Inflammatory macrophage (primary cell): ENCODE measurements around the gene GPSM1.
"Not testable (repeated sequence)": the region's sequence is repeated elsewhere in the genome, so short reads cannot be mapped to it uniquely, and the experiment has no call there.

Source experiments
- DNase-seq, 2 donors: peaks; one replicate each; pipeline ENCODE4 v3.0.0-alpha.2; 2020 to 2022

The GPSM1 gene

DNA sequence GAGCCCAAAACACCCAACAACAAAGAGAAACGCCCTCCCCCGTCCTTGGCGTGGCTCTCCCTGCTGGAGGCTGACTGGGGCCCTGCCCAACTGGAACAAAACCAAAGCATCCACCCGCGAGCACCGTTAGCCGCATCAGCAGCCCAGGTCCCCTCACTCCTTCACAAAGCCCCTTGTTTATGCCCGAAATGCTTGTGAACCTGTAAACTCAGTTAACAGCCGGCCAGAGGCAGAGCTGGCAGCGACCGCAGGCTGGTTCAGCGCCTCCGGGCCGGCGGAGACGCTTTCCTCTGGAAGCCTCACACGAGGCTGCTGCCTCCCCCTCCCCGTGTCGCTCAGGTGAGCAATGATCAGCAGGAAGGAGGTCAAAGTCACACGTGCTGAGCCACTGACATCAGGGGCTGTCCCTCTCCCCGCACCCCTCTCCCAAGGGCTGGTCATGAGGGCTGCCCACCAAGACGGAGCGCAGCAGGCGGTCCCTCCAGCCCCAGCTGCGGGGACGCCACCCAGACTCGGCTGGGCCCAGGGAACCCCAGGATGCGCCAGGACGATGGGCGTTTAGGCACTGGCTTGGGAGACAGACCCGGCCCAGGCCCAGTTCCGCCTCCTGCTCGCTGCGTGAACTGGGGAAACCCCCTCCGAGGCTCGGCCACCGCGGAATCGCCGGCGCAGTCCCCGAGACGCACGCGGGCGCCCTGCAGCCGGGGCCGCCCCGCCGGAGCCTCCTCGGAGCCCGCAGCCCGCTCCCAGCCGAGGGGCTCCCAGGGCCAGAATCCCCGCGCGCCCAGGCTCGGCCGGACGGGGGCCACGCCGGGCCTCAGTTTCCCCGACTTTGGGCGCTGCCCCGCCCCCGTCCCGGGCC is 72.1 kb downstream of the GPSM1 start:
- peak in 1 of 2 donors; percentile 17 for DNase-seq

DNA sequence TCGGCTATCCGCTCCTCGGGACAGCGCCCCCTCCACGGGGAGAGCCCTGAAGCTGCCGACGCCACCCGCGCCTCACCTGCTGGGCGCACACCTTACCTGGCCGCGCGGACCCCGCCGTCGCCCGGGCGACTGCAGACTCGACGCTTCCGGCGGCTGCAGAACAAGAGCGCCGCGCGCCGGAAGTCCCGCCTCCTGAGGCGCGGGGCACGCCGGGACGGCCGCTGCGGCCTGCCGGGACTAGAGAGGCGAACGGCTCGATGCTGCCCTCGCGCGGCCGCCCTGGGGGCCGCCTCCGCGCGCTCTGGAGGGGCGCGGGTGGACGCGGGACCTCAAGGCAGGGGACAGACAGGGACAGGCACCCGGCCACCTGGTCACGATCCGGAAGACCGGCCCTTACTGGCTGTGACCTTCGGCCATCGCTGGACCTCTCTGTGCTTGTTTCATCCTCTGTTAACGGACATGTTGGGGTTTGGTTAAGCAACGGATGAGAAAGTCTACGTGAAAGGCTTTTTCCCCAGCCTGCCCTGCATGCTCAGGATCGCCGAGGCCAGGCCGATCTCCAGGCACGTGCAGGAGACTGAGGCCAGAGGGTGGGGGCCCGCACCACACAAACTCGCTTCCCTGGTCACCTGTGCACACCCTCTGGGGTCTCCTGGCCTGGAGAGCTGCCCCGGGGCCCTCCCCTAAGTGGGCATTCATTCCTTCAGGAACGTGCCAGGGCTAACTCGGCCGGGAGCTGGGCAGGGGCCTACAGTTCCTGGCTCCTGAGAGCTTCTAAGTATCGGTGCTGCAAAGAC is 72.9 kb downstream of the GPSM1 start, which contains the start of gene SNAPC4:
Gene SNAPC4 (minus strand): TSS at position 133 of the 797 bp plus-strand sequence. CDS start 1,742 bp downstream, outside the sequence.
- DNase-seq, result peak; percentile 90 to 92

DNA sequence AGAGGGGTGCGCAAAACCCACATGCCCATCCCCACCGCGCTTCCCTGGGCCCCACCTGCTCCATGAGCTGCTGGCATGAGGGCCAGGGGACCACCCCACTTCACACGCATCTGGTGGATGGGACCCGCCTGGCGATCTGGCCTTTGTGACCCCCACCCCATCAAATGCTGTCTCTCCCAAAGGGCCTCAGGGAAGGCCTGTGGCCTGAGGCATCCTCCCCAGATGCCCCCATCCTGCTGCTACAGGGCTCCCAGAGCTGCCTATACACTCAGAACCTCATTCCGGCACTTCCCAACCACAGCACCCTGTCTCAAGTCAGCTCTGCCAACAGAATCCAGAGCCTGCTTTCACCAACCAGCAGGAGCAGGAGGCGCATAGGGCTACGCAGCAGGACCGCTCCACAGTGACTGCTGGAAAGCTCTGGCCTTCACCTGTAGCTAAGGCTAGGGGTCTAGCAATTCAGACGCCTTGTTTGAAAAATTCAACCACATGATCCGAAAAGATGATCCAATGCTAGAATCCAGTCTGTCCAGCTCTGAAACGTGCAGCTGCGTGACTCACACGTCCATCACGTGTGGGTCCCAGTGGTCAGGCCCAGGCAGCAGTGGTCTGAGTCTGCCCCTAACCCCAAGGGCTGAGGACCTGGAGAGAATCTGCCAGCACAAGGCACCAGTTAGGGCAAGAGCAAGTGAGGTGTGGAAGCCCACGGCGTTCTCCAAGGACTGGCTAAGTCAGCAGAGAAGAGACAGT is 74.0 kb downstream of the GPSM1 start:
- no peak for DNase-seq

DNA sequence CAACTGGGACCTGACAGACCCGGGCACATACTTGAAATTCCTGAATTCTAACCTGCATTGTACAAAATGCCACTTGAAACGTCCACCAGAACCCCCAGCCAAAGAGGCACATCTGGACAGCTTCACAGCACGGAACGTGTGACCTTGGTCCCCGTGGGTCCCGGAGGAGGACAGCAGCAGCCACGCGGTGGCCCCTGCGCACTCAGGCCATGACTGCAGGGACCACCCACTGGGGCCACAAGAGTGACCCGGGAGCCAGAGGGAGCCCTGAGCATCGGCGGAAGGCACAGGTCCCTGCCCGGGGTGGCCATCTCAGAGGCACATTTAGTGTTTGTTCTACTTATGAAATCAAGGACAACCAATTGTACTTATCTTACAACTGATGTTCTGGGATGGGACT is 74.7 kb downstream of the GPSM1 start:
- no peak for DNase-seq

DNA sequence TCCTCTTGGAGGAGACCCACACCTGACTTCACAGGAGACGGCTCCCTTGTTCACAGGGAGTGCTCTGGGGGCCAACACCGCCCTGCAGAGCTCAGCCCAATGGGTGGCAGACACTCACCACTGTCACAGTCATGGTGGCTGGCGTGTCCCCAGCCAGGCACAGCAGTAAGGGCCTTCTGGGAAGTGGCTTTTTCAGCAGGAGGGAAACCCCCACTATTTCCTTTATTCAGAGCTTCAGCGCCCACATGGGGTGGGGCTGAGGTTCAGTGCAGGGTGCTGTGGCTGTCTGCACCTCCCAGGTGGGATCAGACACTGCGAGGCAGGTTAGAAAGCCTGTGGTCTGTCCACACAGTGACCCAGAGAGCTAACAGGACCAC is 76.2 kb downstream of the GPSM1 start:
- no peak for DNase-seq

DNA sequence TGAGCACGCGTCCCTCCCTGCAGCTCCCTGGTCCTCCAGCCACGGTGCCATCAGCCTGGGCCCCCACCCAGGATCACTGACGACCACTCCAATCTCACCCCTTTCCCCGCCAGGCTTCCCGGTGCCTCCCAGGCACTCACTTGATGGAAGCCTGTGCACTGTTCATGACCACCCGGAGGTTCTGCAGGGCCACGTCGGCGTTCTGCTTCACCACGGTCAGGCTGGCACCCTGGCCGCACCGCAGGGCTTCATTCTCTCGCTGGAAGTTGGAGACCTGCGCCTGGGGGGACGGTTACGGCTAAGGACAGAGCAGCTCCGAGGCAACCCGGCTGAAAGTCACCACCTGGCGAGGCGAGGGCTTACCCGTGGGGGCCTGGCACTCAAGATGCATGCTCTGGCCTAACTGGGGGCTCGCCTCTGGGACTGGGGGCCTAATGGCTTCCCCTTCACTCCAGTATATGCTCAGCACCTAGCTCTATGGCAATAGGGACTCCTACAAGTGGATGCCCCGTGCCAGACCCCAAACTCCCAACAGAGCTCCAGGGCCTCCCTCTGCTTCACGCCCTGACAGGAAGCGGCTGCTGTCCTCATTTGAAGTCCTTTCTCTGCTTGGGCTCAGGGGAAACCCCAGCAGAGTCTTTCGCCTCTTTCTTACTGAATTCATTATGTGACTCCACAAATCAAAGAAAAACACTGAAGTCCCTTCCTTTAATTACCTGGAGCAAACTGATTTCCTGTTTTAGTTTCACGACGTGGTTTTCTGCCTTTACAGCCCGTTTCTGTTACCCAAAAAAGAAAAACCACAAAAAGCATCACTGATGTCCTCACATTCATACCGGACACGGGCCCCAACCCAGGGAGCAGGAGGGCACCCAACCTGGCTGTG is 76.8 kb downstream of the GPSM1 start:
- no peak for DNase-seq

DNA sequence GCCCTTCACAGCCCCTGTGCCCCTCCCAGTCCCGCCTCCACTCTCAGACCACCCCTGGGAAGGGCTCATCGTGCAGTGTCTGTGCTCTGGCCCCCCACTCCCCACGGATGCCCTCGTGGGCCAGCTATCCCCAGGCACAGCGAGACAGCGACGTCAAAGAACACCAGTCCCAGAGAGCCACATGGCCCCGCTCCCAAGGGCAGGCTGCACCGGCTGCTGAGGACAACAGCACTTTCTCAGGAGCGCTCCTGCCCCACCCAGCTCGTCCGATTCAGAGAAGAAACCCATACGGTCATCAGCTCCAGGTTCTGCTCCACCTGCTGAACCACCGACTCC is 77.4 kb downstream of the GPSM1 start:
- DNase-seq, result no peak

DNA sequence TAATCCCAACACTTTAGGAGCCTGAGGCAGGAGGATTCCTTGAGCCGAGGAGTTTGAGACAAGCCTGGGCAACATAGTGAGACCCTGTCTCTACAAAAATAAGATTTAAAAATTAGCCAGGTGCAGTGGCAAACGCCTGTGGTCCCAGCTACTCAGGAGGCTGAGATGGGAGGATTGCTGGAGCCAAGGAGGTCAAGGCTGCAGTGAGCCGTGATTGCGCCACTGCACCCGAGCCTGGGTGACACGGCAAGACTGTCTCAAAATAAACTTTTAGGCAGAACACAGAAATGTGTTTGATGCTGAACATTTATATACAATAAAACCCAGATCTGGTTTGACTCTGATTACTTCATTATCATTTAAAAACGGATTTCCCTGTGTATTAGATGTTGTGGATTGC is 78.1 kb downstream of the GPSM1 start:
- DNase-seq, result no peak

DNA sequence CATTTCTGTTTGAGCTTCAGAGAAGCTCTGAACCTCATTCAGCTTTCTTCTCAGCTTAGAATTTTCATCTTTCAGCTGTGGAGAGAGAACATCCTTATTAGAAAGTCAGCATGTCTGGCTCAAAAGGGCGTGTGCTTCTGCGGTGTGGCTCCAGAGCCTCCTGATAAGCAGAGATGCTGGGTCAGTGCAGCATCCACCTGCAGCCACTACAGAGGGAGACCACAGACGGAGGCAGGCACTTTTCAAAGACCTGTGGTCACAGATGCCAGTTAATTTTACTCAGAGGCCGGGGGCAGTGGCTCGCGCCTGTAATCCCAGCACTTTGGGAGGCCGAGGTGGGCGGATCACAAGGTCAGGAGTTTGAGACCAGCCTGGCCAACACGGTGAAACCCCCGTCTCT is 78.6 kb downstream of the GPSM1 start:
- DNase-seq, result not testable (repeated sequence)

DNA sequence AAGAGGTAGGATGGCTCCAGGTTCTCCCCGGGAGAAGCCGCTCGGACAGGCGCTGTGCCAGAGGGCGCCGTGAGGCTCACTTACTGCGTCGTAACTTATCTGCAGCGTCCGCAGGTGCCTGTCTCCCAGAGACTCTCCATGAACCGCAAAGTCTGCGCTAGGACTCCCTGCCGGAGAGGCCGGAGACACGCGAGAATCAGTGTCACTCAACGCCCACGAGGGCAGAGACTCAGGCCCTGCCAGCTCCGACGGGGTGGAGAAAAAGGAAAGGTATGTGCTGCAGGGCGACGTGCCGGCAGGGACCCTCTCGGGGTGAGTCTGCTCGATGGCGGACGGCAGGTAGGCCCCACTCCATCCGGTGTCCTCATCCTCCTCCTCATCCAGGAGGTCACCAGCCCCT is 79.7 kb downstream of the GPSM1 start:
- DNase-seq, result not testable (repeated sequence)

DNA sequence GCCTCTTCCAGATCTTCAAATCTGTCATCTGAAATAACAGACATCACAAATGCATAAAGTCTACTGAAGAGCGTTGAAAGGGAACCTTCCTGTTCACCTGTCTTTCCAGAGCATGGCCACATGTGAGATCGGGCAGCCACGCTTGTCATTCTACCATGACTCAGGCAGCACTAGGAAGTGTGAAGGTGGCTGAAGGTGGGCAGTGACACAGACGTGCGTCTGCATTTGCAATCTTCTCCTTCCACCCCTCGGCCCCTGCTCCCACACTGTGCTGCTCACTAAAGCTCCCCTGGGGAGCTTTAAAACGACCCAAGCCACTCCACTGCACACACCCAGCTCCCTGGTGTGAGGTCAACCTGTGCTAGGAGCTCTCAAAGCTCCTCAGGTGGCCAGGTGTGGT is 80.6 kb downstream of the GPSM1 start:
- DNase-seq, result no peak
